HG03521 (cell line): ENCODE measurements around the gene MASP1.

Experiments used
- ATAC-seq: cut with Tn5 transposase; IDR thresholded peaks from one replicate; pipeline ENCODE4 v1.9.1; 2021; ENCODE audit warnings: mild to moderate bottlenecking, moderate library complexity; ENCODE audit not compliant: unreplicated experiment

Gene MASP1

DNA sequence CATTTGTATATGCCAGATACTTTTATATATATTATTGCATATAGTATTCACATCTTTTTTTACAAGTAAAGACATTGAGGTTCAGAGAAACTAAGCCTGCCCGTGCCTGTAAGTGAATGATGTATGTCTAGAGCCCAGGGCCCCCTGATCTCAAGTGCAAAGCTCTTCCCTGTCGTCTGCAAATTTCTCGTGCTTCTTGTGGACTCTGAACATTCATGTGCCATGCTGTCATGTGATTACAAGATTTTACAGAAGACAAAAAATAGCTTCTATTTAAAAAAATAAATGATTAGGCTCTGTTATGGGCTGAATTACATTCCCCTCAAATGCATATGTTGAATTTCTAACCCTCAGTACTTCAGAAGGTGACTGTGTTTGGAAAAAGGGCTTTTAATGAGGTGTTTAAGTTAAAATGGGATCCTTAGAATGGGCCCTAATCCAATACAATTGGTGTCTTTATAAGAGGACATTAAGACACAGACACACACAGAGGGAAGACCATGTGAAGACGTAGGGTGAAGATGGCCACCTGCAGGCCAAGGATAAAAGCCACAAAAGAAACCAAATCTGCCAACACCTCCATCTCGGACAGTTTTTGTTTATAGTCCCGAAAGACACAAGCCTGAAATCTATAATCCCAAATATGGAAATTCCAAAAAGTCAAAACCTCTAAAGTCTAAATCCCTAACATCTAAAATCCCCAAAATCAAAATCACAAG is 3.9 kb upstream of the MASP1 start:
- ATAC-seq, result no peak

GRCh38 chr3:187293516-187294430 is 2.2 kb upstream of the MASP1 start:
- ATAC-seq, result no peak

DNA sequence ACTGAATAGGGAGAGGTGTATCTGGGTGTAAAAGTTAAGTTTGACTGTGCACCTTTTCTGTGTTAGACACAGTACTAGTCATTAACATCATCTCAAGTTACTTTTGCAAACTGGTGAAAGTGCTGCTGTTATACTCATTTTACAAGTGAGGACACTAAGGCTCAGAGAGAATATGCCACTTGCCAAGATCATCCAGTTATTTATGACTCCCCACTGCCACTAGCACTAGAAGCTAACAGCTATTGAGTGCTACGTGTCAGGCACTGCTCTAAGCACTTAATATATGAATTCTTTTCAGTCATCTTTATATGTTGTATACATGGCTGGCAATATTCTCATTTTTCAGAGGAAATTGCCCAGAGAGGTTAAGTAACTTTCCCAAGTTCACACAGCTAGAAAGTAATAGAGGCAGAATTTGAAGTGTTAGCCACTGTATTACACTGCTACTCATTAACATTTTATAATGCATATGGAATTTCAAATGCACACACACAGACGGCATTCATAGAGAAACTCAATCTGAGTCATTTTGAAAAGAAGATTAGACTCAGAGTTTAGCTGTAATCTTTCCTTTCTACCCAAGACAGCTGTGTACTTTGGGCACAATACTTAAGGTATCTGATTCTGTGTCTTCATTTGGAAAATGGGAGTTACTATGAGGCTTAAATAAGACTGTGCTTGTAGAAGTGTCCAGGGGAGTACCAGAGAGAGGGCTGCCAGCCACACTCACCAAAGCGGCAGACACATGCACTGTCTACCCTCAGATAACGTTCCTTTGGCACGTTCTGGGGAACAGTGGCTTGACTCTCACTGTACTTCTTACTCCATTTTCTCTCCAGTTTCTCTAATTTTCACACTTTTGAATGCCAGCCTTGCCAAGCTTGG is 1.3 kb upstream of the MASP1 start:
- no peak for ATAC-seq

DNA sequence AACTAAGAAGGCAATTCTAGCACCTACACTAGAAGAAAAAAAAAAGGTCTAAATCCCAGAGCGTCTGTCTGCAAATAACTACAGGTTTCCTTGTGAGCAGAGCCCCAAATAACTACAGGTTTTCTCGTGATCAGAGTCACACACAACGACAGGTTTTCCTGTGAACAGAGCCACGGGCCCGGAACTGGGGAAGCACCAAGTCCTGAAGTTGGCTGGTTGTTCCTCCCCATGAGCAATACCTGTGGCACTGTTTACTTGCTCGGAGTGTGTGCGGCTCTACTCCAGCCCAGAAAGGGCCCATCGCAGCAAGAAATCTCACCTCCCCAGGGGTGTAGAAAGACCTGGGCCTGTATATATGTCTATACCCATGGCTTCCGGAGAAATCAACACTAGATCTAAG is 644 bp upstream of the MASP1 start:
- ATAC-seq, result no peak

- no peak for ATAC-seq
Measured at GRCh38 chr3:187291001-187291511, 481 bp downstream of the MASP1 start.

GRCh38 chr3:187290503-187290902 is 1.0 kb downstream of the MASP1 start:
- no peak for ATAC-seq

- ATAC-seq, result no peak
Measured at GRCh38 chr3:187288855-187289605, 2.5 kb downstream of the MASP1 start.

- ATAC-seq, result no peak
Measured at GRCh38 chr3:187288131-187288854, 3.2 kb downstream of the MASP1 start.

DNA sequence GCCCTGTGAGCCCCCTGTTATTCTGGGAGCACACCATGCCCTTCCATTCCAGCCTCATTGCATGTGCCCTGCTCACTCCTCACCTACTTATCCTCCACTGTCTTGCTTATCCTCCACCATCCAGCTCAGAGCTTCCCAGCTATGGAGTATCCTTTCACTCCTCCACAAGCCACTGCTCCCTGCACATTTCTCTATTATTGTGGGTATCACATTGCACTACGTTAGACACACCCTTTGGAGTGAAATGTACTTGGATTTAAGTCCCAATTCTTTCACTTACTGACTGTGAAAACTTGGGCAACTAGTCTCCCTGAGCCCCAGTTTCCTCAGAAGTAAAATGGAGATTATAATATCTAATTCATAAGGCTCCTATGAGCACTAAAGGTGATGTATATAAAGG is 4.3 kb downstream of the MASP1 start:
- ATAC-seq, result no peak

- ATAC-seq, result no peak
Measured at GRCh38 chr3:187286467-187287059, 5.0 kb downstream of the MASP1 start.

GRCh38 chr3:187281191-187281714 is 10.3 kb downstream of the MASP1 start:
- ATAC-seq, result no peak

DNA sequence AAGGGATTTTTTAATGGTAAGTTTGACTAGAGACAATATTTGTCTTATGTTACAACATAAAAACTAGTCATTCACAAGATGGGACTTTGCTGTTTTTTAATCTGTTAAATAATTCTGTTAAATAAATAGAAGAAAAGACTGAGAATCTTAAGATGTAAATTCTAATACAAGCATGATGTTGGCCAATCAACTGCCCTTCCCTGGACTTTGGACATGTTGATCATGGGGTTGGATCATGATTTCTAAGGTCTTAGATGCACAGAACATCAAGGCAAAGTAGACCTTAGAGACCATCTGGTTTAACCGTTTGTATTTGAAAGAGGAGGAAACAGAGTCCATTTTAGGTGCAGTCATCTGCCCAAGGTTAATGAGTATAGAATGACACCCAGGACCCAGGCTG is 10.9 kb downstream of the MASP1 start:
- no peak for ATAC-seq

DNA sequence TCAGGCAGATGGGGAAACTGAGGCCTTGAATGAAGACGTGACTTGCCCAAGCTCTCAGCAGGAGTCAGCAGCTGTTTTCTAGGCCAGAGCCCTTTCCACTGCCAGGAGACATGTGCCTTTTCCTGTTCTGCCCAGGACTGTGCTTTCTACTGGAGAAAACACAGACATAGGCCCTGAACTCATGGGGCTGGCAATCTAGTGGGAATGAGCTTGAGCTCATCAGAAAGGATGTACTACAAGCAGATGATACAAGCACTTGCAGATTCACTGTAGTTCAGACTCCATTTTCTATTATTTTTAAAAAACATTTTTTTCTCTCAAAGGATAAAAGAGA is 14.4 kb downstream of the MASP1 start:
- no peak for ATAC-seq

- no peak for ATAC-seq
Measured at GRCh38 chr3:187276397-187277128, 15.0 kb downstream of the MASP1 start.

- ATAC-seq, result no peak
Measured at GRCh38 chr3:187274977-187275338, 16.6 kb downstream of the MASP1 start.

- ATAC-seq, result no peak
Measured at GRCh38 chr3:187274315-187274976, 17.1 kb downstream of the MASP1 start.

DNA sequence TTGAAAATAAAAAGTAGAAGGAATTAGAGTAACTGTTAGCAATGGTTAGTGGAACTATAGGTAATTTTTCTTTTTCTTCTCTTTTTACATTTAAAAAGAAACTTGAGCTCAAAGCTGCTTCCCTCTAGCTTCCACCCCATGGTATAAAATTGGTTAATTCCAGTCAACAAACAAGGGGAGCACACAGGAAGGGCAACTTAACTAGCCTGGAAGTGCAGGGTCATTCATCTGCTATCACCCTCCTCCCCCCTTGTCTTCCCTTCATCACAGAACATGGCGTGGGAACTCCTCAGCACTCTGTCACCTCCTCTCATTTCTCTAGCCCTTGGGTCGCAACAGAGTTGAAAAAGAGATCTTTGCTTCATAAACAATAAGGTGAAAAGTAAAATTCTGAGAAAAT is 20.0 kb downstream of the MASP1 start:
- no peak for ATAC-seq

DNA sequence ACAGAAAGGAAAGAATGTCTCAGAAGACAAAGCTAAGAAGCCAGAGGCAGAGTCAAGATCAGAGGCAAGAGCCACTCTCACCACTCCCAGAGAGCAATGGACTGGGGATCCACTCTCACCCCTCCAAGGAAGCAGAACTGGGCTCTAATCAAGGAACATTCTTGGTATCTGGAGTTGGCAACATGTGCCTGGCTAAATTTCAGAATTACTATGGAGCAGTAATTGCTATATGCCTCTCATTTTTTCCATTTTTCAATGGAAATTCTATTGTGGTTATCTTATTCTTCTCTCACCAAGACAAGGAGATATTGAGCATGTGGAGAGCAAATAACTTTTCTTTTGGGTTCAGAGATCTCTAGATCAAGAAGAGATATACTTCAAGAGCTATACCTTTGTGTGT is 22.1 kb downstream of the MASP1 start:
- ATAC-seq, result no peak
